Neural crest cell (in vitro differentiated cells): ENCODE data around the gene FANCC. TPM values are rescaled to one million over a fixed set of nuclear protein-coding genes. Genes with fewer than 3 reads are reported as not detected.

Source experiments
- DNase-seq: peaks from one replicate; pipeline ENCODE4 v3.0.0; 2021; ENCODE audit warnings: low read depth, mixed read lengths, low spot score
- H3K27ac Mint-ChIP-seq: one replicate; pipeline ENCODE4 v1.8.0; 2021; ENCODE audit warnings: mild to moderate bottlenecking, mixed read lengths; ENCODE audit not compliant: unreplicated experiment
- H3K27me3 Mint-ChIP-seq: 2 replicates; pipeline ENCODE4 v1.8.0; 2021; ENCODE audit warnings: low read depth, mild to moderate bottlenecking, mixed read lengths
- H3K36me3 Mint-ChIP-seq: 2 replicates; pipeline ENCODE4 v1.8.0; 2021; ENCODE audit warnings: low read depth, mild to moderate bottlenecking, mixed read lengths
- H3K4me1 Mint-ChIP-seq: 2 replicates; pipeline ENCODE4 v1.8.0; 2021; ENCODE audit warnings: mixed read lengths
- H3K4me3 Mint-ChIP-seq: one replicate; pipeline ENCODE4 v1.8.0; 2021; ENCODE audit warnings: mild to moderate bottlenecking, mixed read lengths
- H3K9me3 Mint-ChIP-seq: 2 replicates; pipeline ENCODE4 v1.8.0; 2021; ENCODE audit warnings: mixed read lengths
- CTCF ChIP-seq: fragments of 200-600 bp; sonication (generic); conservative IDR thresholded peaks from 2 replicates; pipeline ENCODE4 v1.5.0; 2021; ENCODE audit warnings: antibody characterized with exemption, mild to moderate bottlenecking
- total RNA-seq: library from RNA; stranded (reverse); gene quantifications from 2 replicates; pipeline ENCODE4 v1.2.1, GENCODE V29; 2021

FANCC gene
- total RNA-seq, 1 donor from 2014 or later, result 24.6 TPM

- Mint-ChIP-seq H3K27me3 (no peaks in the 10 kb centered on the region), H3K36me3 (peaks cover 12% of the 10 kb centered on the region), H3K27ac (no peak overlapping the region), H3K9me3 (peaks cover 14% of the 10 kb centered on the region), H3K4me1 (no peaks in the 10 kb centered on the region), H3K4me3 (no peak overlapping the region)
- no peak for TF ChIP-seq CTCF
- DNase-seq, result no peak
These were observed 33.1 kb downstream of the FANCC start for GRCh38 chr9:95284162-95285080.

GRCh38 chr9:95283673-95284072, 33.8 kb downstream of the FANCC start:
- H3K9me3 Mint-ChIP-seq, result peaks cover 14% of the 10 kb centered on the region
- no peaks in the 10 kb centered on the region for H3K4me1 Mint-ChIP-seq
- peaks cover 12% of the 10 kb centered on the region for H3K36me3 Mint-ChIP-seq
- H3K27ac Mint-ChIP-seq, result no peak overlapping the region
- H3K27me3 Mint-ChIP-seq, result no peaks in the 10 kb centered on the region
- no peak for TF ChIP-seq CTCF
- DNase-seq, result no peak
- H3K4me3 Mint-ChIP-seq, result no peak overlapping the region

GRCh38 chr9:95282332-95282731, 35.2 kb downstream of the FANCC start:
- Mint-ChIP-seq H3K27ac (no peak overlapping the region), H3K4me3 (no peak overlapping the region), H3K9me3 (peaks cover 14% of the 10 kb centered on the region), H3K36me3 (peaks cover 18% of the 10 kb centered on the region), H3K4me1 (no peaks in the 10 kb centered on the region), H3K27me3 (no peaks in the 10 kb centered on the region)
- TF ChIP-seq CTCF, result no peak
- DNase-seq, result no peak

DNA sequence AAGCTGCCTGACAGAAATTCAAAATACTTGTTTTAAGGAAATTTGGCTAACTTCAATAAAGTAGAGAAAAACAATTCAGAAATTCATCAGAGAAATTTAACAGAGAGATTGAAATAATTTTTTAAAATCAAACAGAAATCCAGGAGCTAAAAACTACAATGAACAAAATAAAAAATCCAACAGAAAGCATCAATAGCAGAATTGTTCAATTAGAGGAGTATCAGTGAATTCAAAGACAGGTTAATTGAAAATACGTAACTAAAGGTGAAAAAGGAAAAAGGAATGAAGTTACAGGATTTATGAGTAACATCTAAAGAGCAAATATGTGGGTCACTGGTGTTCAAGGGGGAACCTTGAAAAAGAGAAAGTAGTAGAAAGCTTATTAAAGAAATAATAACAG, 36.8 kb downstream of the FANCC start:
- DNase-seq, result no peak
- H3K27ac Mint-ChIP-seq, result no peak overlapping the region
- no peaks in the 10 kb centered on the region for H3K4me1 Mint-ChIP-seq
- TF ChIP-seq CTCF, result no peak
- H3K9me3 Mint-ChIP-seq, result peaks cover 14% of the 10 kb centered on the region
- H3K27me3 Mint-ChIP-seq, result no peaks in the 10 kb centered on the region
- no peak overlapping the region for H3K4me3 Mint-ChIP-seq
- peaks cover 20% of the 10 kb centered on the region for H3K36me3 Mint-ChIP-seq

DNA sequence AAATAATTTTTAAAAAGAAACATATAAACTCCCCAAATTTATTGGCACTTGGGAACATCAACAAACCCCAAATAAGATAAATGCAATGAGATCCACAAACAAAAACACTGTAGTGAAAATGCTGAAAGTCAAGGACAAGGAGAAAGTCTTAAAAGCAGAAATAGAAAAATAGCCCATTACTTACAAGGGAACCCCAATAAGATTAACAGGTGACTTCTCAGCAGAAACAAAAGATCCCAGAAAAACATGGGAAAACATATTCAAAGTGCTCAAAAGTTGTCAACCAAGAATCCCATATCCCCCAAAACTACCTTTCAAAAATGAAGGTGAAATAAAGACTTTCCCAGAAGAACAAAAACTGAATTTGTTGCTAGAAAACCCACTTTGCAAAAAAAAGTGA, 40.0 kb downstream of the FANCC start:
- Mint-ChIP-seq H3K27me3 (no peaks in the 10 kb centered on the region), H3K36me3 (peaks cover 32% of the 10 kb centered on the region), H3K27ac (no peak overlapping the region), H3K4me3 (no peak overlapping the region), H3K9me3 (peaks cover 21% of the 10 kb centered on the region), H3K4me1 (no peaks in the 10 kb centered on the region)
- TF ChIP-seq CTCF, result no peak
- DNase-seq, result no peak
